Stimulated activated effector memory CD8-positive, alpha-beta T cell treated with anti-CD3 and anti-CD28 coated beads, Interleukin-12 subunit alpha, Interleukin-12 subunit beta, amount 100 ng/mL, for 72 hours (primary cell): Measurements from ENCODE around the gene CEP126.

ENCODE experiments used
- ATAC-seq: fragments of 150-1000 bp; cut with Tn5 transposase; 2 replicates; pipeline ENCODE4 v1.10.0; 2021
- DNase-seq, 2 donors: peaks; one replicate each; pipeline ENCODE4 v3.0.0; 2021 to 2022; ENCODE audit warnings: low spot score in 2 of 2
- H3K27ac Mint-ChIP-seq: one replicate; pipeline ENCODE4 v1.8.0; 2022; ENCODE audit warnings: mild to moderate bottlenecking, mixed read lengths
- H3K36me3 Mint-ChIP-seq: one replicate; pipeline ENCODE4 v1.8.0; 2022; ENCODE audit warnings: mild to moderate bottlenecking, mixed read lengths
- H3K4me1 Mint-ChIP-seq: one replicate; pipeline ENCODE4 v1.8.0; 2022; ENCODE audit warnings: mixed read lengths
- H3K4me3 Mint-ChIP-seq: one replicate; pipeline ENCODE4 v1.8.0; 2022; ENCODE audit warnings: mild to moderate bottlenecking, mixed read lengths
- H3K9me3 Mint-ChIP-seq: one replicate; pipeline ENCODE4 v1.8.0; 2022; ENCODE audit warnings: mixed read lengths

CEP126 gene, protein sequence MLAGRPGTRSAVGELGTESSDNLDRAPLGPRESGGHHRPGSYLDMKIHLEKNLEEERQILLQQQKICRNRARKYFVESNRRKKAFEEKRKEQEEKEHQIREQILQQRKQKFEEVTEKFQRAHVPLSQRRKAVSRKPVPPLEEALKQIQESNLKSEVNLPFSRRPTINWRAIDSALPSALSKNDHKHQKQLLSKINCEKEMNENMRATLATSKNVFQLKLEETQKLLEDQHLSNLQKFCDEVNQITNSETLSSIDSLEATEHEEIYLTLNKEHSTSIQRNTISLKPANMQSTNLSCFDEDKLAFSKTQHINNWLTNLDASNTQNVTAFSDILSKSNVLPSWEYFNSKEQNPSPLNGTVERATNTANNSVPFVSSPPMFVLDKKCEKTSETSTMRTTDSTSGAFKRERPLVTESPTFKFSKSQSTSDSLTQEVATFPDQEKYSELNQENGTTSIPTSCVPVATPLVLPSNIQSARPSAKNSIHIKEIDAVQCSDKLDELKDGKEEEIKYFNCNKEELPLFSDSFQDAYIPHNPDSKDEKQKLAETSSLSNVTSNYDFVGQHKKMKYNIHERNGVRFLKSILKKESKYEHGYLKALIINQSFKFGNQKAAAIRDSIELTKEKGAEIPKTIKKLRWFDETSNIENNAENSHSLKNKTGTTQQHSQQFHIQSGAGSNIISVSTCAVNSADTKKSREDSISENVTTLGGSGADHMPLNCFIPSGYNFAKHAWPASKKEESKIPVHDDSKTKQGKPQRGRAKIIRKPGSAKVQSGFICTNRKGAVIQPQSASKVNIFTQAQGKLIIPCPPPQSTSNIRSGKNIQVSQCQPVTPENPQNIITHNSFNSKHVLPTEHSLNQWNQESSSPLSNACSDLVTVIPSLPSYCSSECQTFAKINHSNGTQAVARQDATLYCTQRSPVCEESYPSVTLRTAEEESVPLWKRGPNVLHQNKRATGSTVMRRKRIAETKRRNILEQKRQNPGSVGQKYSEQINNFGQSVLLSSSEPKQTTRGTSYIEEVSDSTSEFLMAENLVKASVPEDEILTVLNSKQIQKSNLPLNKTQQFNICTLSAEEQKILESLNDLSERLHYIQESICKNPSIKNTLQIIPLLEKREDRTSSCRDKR

DNA sequence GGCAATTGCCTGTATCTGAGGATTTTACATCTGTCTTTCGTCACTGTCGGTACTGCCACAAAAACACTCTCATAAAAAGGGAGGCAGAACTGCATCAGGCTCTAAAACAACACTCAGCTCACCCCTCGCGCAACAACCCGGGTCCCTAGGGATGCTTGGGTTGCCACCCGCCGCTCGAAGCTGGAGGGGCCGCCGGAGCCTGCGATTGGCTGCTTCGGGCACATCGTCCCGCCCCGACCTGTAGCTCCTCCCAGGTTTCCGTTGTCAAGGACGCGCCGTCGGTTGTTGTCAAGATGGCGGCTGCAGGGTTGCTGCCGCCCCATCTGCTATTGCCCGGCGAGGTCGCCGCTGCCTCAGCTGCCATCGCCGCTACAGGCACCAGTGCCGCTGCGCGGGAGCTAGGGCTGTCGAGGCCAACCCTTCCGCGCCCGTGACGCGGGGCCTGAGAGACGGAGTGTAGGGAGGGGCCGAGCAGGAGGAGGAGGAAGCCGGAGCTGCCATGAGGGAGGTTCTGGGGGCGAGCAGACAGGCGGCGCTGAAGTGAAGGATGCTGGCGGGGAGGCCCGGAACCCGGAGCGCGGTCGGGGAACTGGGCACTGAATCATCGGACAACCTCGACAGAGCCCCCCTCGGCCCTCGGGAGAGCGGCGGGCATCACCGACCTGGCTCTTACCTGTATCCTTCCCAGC is at the start of gene CEP126:
Gene CEP126 (plus strand): TSS at position 273 of the 689 bp plus-strand sequence. CDS start 275 bp downstream, at position 548.
- Mint-ChIP-seq H3K4me3 (peak within 1 kb of the TSS; percentile 86), H3K4me1 (peaks cover 15% of the 10 kb centered on the region), H3K27ac (peak within 1 kb of the TSS; percentile 84), H3K9me3 (no peaks in the 10 kb centered on the region), H3K36me3 (no peaks in the 10 kb centered on the region)
- peak; percentile 87 to 97 for DNase-seq
- peak; percentile 97 for ATAC-seq

- Mint-ChIP-seq H3K27ac (no peak overlapping the region), H3K36me3 (no peaks in the 10 kb centered on the region), H3K9me3 (no peaks in the 10 kb centered on the region), H3K4me1 (no peaks in the 10 kb centered on the region), H3K4me3 (no peak overlapping the region)
- DNase-seq: no peak
- no peak for ATAC-seq
Measured at GRCh38 chr11:101866619-101867491, 48.0 kb upstream of the CEP126 start.

DNA sequence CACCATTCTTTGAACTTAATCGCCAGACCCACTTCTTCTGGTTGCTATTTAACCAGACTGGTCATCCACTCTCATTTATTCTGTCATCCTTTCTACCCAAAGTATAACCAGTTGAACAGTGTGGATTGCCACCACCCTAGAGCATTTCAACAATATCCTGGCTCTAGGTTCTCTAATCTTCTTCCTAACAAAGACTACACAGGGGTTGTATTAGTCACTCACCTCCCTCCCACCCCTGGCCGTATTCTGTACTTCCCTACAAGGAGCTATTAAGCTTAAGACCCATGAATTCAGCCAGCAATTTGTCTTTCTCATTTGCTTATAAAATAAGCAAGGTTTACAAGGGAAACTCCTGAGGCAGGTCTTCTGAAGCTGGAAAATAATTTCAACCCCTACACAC is 46.9 kb upstream of the CEP126 start:
- DNase-seq (no peak), ATAC-seq (no peak)
- Mint-ChIP-seq H3K9me3 (no peaks in the 10 kb centered on the region), H3K27ac (no peak overlapping the region), H3K4me3 (no peak overlapping the region), H3K4me1 (no peaks in the 10 kb centered on the region), H3K36me3 (no peaks in the 10 kb centered on the region)

DNA sequence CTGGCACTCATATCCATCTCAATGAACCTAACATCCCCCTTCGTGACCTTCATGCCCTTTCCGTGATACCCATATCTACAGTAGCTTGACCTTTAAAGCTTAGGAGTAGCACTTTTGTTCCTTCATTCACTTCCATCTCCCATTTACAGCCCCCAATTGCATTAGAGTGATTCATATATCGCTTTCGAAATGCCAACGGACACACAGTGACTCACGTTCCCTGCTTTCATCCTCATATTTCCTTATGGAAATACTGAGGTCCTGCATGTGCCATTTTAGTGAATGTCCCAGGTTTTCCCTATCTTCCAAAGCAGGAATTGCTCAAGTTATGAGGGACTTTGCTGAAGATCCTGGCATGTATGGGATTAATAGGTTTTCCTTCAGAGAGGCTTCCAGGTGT is 44.3 kb upstream of the CEP126 start:
- ATAC-seq: no peak

GRCh38 chr11:101872171-101872882 is 42.5 kb upstream of the CEP126 start:
- Mint-ChIP-seq H3K4me1 (no peaks in the 10 kb centered on the region), H3K9me3 (no peaks in the 10 kb centered on the region), H3K27ac (no peak overlapping the region), H3K36me3 (no peaks in the 10 kb centered on the region), H3K4me3 (no peak overlapping the region)
- DNase-seq (no peak), ATAC-seq (peak; percentile 26)

More for the DNA sequence above, 44.3 kb upstream of the CEP126 start:
- no peak for DNase-seq
- no peak overlapping the region for H3K4me3 Mint-ChIP-seq
- H3K27ac Mint-ChIP-seq: no peak overlapping the region
- no peaks in the 10 kb centered on the region for H3K9me3 Mint-ChIP-seq
- no peaks in the 10 kb centered on the region for H3K4me1 Mint-ChIP-seq
- no peaks in the 10 kb centered on the region for H3K36me3 Mint-ChIP-seq

GRCh38 chr11:101880222-101880621 is 34.6 kb upstream of the CEP126 start:
- ATAC-seq: no peak
- no peak overlapping the region for H3K27ac Mint-ChIP-seq
- H3K9me3 Mint-ChIP-seq: peaks cover 2% of the 10 kb centered on the region
- H3K36me3 Mint-ChIP-seq: no peaks in the 10 kb centered on the region
- H3K4me1 Mint-ChIP-seq: no peaks in the 10 kb centered on the region
- H3K4me3 Mint-ChIP-seq: no peak overlapping the region
- DNase-seq: no peak

DNA sequence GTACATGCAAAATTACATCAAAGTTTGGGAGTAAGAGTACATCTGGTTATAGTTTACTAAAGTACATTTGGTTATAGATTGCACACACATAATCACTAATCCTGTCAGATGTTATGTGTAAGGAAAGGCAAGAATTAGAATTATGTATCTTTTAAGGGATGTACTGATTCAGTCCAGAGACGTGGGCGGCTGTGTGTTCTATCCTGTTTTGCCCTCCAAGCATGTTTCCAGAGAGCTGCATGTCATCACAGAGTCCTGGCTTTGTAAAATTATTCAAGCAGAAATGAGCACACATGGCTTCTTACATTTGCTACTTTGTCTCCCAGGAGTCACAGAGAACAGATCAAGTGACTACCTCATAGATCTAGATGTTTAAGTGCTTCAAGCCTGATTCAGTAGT is 33.2 kb upstream of the CEP126 start:
- DNase-seq (no peak), ATAC-seq (no peak)
- Mint-ChIP-seq H3K36me3 (no peaks in the 10 kb centered on the region), H3K27ac (no peak overlapping the region), H3K4me1 (no peaks in the 10 kb centered on the region), H3K9me3 (peaks cover 2% of the 10 kb centered on the region), H3K4me3 (no peak overlapping the region)

- no peak overlapping the region for H3K4me3 Mint-ChIP-seq
- H3K27ac Mint-ChIP-seq: no peak overlapping the region
- H3K9me3 Mint-ChIP-seq: no peaks in the 10 kb centered on the region
- no peak for ATAC-seq
- DNase-seq: no peak
- H3K36me3 Mint-ChIP-seq: no peaks in the 10 kb centered on the region
- H3K4me1 Mint-ChIP-seq: peaks cover 5% of the 10 kb centered on the region
Measured at GRCh38 chr11:101885631-101886030, 29.2 kb upstream of the CEP126 start.

DNA sequence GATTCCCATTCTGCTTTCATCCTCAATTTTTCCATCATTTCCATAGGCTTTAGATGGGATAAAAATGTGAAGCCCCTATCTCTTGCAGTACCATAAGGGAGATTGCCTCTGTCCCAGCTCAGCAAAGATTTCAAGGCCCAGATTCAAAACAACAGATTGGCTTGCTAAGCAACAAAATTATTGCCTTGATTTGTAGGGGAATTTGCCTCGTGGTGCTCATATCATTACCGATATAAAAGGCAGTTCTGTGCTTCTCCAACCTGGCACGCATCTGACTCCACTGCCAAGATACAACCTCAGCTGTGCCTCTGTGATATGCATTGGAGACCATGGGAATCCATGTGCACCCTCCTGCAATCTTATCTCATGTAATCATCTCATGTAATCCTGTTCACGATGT is 25.0 kb upstream of the CEP126 start:
- Mint-ChIP-seq H3K9me3 (no peaks in the 10 kb centered on the region), H3K36me3 (no peaks in the 10 kb centered on the region), H3K4me3 (no peak overlapping the region), H3K4me1 (peaks cover 5% of the 10 kb centered on the region), H3K27ac (no peak overlapping the region)
- ATAC-seq: no peak
- DNase-seq: no peak

DNA sequence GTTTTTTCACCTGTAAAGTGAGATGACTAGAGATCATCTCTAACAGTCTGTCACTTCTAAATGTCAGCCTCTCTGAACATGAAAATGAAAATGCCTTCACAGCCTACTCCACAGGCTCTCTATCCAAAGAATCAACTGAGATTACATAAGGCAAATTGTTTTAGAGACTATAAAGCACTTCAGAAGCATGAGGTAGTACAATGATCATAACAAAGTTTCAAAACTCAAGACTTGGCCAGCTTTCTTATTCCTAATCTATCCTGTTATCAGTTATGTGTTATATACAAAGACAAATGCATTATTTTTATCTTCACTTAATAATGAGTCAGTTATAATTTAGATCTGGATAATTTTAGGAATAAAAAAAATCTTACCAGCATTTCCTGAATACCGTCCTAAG is 20.3 kb upstream of the CEP126 start:
- H3K4me3 Mint-ChIP-seq: no peak overlapping the region
- ATAC-seq: no peak
- no peaks in the 10 kb centered on the region for H3K36me3 Mint-ChIP-seq

GRCh38 chr11:101907815-101908214 is 7.0 kb upstream of the CEP126 start:
- Mint-ChIP-seq H3K9me3 (no peaks in the 10 kb centered on the region), H3K27ac (no peak overlapping the region), H3K36me3 (no peaks in the 10 kb centered on the region), H3K4me1 (no peaks in the 10 kb centered on the region), H3K4me3 (no peak overlapping the region)
- DNase-seq (no peak), ATAC-seq (no peak)

More for the DNA sequence above, 20.3 kb upstream of the CEP126 start:
- Mint-ChIP-seq H3K9me3 (no peaks in the 10 kb centered on the region), H3K27ac (no peak overlapping the region), H3K4me1 (peaks cover 5% of the 10 kb centered on the region)
- DNase-seq: no peak

DNA sequence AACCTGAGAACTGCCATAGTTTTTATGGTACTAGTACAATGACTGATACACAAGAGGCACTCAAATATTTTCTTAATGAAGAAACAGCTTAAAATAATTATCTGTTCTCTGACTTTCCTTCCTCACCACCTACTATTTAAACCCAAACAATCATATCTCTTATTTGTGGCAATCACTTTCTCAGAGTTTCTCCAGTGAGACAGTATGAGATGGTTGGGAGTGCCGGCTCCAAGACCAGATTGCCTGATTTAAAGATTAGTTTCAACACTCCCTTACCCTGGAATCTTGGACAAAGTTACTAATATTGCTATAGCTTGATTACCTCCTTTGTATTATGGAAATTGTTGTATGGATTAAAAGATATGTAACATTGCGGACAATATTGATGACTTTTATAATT is 5.7 kb upstream of the CEP126 start:
- H3K9me3 Mint-ChIP-seq: no peaks in the 10 kb centered on the region
- no peaks in the 10 kb centered on the region for H3K4me1 Mint-ChIP-seq
- no peak for DNase-seq
- H3K4me3 Mint-ChIP-seq: no peak overlapping the region
- no peak overlapping the region for H3K27ac Mint-ChIP-seq
- H3K36me3 Mint-ChIP-seq: no peaks in the 10 kb centered on the region
- no peak for ATAC-seq

DNA sequence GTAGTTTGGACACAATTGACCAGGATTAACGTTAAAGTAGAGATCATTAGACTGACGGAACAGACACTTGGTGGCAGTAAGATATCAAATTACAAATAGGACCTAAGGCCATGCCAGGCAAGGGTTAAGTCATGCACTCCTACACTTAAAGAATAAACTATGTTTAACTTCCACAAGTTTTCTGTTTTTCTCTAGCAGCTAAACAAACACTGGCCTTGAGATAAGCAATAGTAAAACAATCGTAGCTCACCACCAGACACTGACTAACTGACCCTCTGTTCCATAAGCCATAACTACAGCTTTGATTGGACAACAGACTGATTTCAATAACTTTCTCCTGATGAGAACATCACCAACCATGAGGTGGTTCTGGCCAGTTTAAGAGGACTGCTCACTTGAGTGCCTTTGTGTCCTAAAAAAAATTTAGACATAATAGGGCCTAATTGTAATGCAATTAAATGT is 2.0 kb upstream of the CEP126 start:
- ATAC-seq (no peak), DNase-seq (no peak)
- Mint-ChIP-seq H3K9me3 (no peaks in the 10 kb centered on the region), H3K27ac (no peak overlapping the region), H3K4me1 (peaks cover 15% of the 10 kb centered on the region), H3K36me3 (no peaks in the 10 kb centered on the region), H3K4me3 (no peak overlapping the region)

DNA sequence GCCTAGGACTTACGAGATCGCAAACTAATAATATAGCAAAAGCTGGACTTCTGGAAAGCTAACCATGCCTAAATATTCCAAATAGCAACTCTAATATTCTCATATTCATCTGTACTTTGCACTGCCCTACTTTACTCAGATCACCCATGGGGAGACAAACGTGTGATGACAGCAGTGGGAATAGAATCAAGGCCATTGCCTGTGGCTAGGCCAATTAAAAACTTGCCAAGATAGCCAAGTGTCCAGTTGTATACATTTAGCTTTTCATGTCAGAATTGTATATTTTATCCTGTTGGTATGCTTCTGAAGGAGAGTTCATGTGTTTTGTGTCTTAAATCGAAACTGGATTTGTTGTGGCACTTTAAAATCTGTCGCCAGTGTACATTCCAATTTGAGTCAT is 1.2 kb upstream of the CEP126 start:
- Mint-ChIP-seq H3K36me3 (no peaks in the 10 kb centered on the region), H3K4me3 (no peak overlapping the region), H3K9me3 (no peaks in the 10 kb centered on the region), H3K27ac (no peak overlapping the region), H3K4me1 (peaks cover 15% of the 10 kb centered on the region)
- ATAC-seq: no peak
- DNase-seq: no peak
